Endodermal cell (in vitro differentiated cells): Measurements from ENCODE around the gene STARD13. TPM values are rescaled to one million over a fixed set of nuclear protein-coding genes. Genes with fewer than 3 reads are reported as not detected.

Source experiments
- DNase-seq: peaks from one replicate; pipeline ENCODE4 v3.0.0-alpha.2; 2017
- H3K27ac ChIP-seq: 2 replicates; pipeline ENCODE4 v1.5.1; 2013; ENCODE audit warnings: mild to moderate bottlenecking, low read depth, low read length, moderate library complexity
- H3K27me3 ChIP-seq: 2 replicates; pipeline ENCODE4 v1.6.1; 2013; ENCODE audit warnings: mild to moderate bottlenecking, low read length, moderate library complexity; ENCODE audit not compliant: insufficient read depth, control insufficient read depth, poor library complexity, severe bottlenecking
- H3K36me3 ChIP-seq: 2 replicates; pipeline ENCODE4 v1.7.0; 2013; ENCODE audit warnings: mild to moderate bottlenecking, low read length, moderate library complexity; ENCODE audit not compliant: control insufficient read depth, insufficient read depth
- H3K4me1 ChIP-seq: one replicate; pipeline ENCODE4 v1.7.0; 2013; ENCODE audit warnings: low read length; ENCODE audit not compliant: control insufficient read depth, insufficient read depth
- H3K4me3 ChIP-seq: 2 replicates; pipeline ENCODE4 v1.5.1; 2013; ENCODE audit warnings: mild to moderate bottlenecking, low read length, moderate library complexity
- H3K9ac ChIP-seq: 2 replicates; pipeline ENCODE4 v1.6.1; 2013; ENCODE audit warnings: mild to moderate bottlenecking, low read length, moderate library complexity; ENCODE audit not compliant: poor library complexity, severe bottlenecking; ENCODE audit errors: extremely low read depth
- H3K9me3 ChIP-seq: 2 replicates; pipeline ENCODE4 v1.6.1; 2013; ENCODE audit warnings: mild to moderate bottlenecking, low read length, moderate library complexity; ENCODE audit not compliant: control insufficient read depth
- H3K27ac Mint-ChIP-seq: 2 replicates; pipeline ENCODE4 v1.8.0; 2020; ENCODE audit warnings: mixed read lengths
- H3K27me3 Mint-ChIP-seq: 2 replicates; pipeline ENCODE4 v1.8.0; 2021; ENCODE audit warnings: mild to moderate bottlenecking, mixed read lengths; ENCODE audit not compliant: insufficient read depth
- H3K36me3 Mint-ChIP-seq: 2 replicates; pipeline ENCODE4 v1.8.0; 2020; ENCODE audit warnings: low read depth, mixed read lengths
- H3K4me1 Mint-ChIP-seq: 2 replicates; pipeline ENCODE4 v1.8.0; 2020; ENCODE audit warnings: mixed read lengths
- H3K4me3 Mint-ChIP-seq: 2 replicates; pipeline ENCODE4 v1.8.0; 2020; ENCODE audit warnings: mild to moderate bottlenecking, moderate library complexity, mixed read lengths
- H3K9me3 Mint-ChIP-seq: 2 replicates; pipeline ENCODE4 v1.8.0; 2020; ENCODE audit warnings: mild to moderate bottlenecking, mixed read lengths
- CTCF ChIP-seq: fragments of 200-600 bp; sonication (generic); conservative IDR thresholded peaks from 2 replicates; pipeline ENCODE4 v1.5.0; 2021; ENCODE audit warnings: antibody characterized with exemption, mild to moderate bottlenecking
- WGBS, 2 experiments: methylation state at CpG; one replicate each; pipeline versions ENCODE4 v1.1.5 to v1.1.7; 2013; ENCODE audit warnings: missing lambda C conversion rate in 2 of 2, mixed read lengths in 1 of 2; ENCODE audit not compliant: insufficient coverage in 1 of 2, insufficient read length in 1 of 2; 5-methylcytosine and 5-hydroxymethylcytosine counted together
- total RNA-seq, 2 donors: library from RNA; stranded (reverse); fragmentation: NEBNext Ultra II Directional in 1 of 2; extraction: Animal tissue kit (Norgen Biotek cat#: 25700) in 1 of 2; gene quantifications; 2 replicates in 1 of 2; 3 replicates in 1 of 2; pipeline ENCODE4 v1.2.1, GENCODE V29; 2021

STARD13 gene
- total RNA-seq, 2 donors from 2014 or later, result 2.5 to 3.7 TPM

GRCh38 chr13:33090755-33091414, 194.7 kb downstream of the STARD13 start:
- H3K27me3 ChIP-seq, result no peaks in the 10 kb centered on the region
- H3K4me3 Mint-ChIP-seq, result no peak overlapping the region
- H3K9me3 ChIP-seq, result no peaks in the 10 kb centered on the region
- no peak overlapping the region for H3K27ac Mint-ChIP-seq
- TF ChIP-seq CTCF, result no peak
- H3K36me3 Mint-ChIP-seq, result no peaks in the 10 kb centered on the region
- peaks cover 14% of the 10 kb centered on the region for H3K4me1 Mint-ChIP-seq
- H3K4me3 ChIP-seq, result no peak overlapping the region
- no peaks in the 10 kb centered on the region for H3K4me1 ChIP-seq
- H3K27me3 Mint-ChIP-seq, result peaks cover 33% of the 10 kb centered on the region
- no peak for DNase-seq
- H3K9ac ChIP-seq, result no peak overlapping the region
- no peaks in the 10 kb centered on the region for H3K36me3 ChIP-seq
- H3K27ac ChIP-seq, result no peak overlapping the region
- peaks cover 5% of the 10 kb centered on the region for H3K9me3 Mint-ChIP-seq
- WGBS, 2 experiments, result 87 to 95% methylated on average over 3 to 4 of the region's 4 CpGs

- Mint-ChIP-seq H3K27ac (no peak overlapping the region), H3K4me3 (no peak overlapping the region), H3K36me3 (no peaks in the 10 kb centered on the region), H3K9me3 (peaks cover 5% of the 10 kb centered on the region), H3K4me1 (peaks cover 14% of the 10 kb centered on the region), H3K27me3 (peaks cover 37% of the 10 kb centered on the region)
- Histone ChIP-seq H3K4me1 (no peaks in the 10 kb centered on the region), H3K27ac (no peak overlapping the region), H3K9me3 (no peaks in the 10 kb centered on the region), H3K27me3 (no peaks in the 10 kb centered on the region), H3K36me3 (no peaks in the 10 kb centered on the region), H3K4me3 (no peak overlapping the region), H3K9ac (no peak overlapping the region)
- DNase-seq, result no peak
- 97 to 100% methylated on average over 3 of the region's 3 CpGs for WGBS, 2 experiments
- no peak for TF ChIP-seq CTCF
These were observed 196.2 kb downstream of the STARD13 start for GRCh38 chr13:33089311-33089710.

GRCh38 chr13:33087790-33088189, 197.8 kb downstream of the STARD13 start:
- Histone ChIP-seq H3K4me1 (no peaks in the 10 kb centered on the region), H3K9me3 (no peaks in the 10 kb centered on the region), H3K27ac (no peak overlapping the region), H3K4me3 (no peak overlapping the region), H3K36me3 (no peaks in the 10 kb centered on the region), H3K27me3 (no peaks in the 10 kb centered on the region), H3K9ac (no peak overlapping the region)
- H3K9me3 Mint-ChIP-seq, result no peaks in the 10 kb centered on the region
- H3K27ac Mint-ChIP-seq, result no peak overlapping the region
- H3K27me3 Mint-ChIP-seq, result peaks cover 37% of the 10 kb centered on the region
- 100% methylated on average over 3 of the region's 3 CpGs; no CpG with 5 or more reads in 1 of the 2 experiments for WGBS, 2 experiments
- H3K4me3 Mint-ChIP-seq, result no peak overlapping the region
- no peak for DNase-seq
- peaks cover 10% of the 10 kb centered on the region for H3K4me1 Mint-ChIP-seq
- H3K36me3 Mint-ChIP-seq, result no peaks in the 10 kb centered on the region
- TF ChIP-seq CTCF, result no peak
